ENCODE data around the gene RDH5. TPM values are rescaled to one million over a fixed set of nuclear protein-coding genes. Genes with fewer than 3 reads are reported as not detected.

RDH5 gene
- total RNA-seq, 2 experiments from 2014 or later: 5.1 to 7.0 TPM

DNA sequence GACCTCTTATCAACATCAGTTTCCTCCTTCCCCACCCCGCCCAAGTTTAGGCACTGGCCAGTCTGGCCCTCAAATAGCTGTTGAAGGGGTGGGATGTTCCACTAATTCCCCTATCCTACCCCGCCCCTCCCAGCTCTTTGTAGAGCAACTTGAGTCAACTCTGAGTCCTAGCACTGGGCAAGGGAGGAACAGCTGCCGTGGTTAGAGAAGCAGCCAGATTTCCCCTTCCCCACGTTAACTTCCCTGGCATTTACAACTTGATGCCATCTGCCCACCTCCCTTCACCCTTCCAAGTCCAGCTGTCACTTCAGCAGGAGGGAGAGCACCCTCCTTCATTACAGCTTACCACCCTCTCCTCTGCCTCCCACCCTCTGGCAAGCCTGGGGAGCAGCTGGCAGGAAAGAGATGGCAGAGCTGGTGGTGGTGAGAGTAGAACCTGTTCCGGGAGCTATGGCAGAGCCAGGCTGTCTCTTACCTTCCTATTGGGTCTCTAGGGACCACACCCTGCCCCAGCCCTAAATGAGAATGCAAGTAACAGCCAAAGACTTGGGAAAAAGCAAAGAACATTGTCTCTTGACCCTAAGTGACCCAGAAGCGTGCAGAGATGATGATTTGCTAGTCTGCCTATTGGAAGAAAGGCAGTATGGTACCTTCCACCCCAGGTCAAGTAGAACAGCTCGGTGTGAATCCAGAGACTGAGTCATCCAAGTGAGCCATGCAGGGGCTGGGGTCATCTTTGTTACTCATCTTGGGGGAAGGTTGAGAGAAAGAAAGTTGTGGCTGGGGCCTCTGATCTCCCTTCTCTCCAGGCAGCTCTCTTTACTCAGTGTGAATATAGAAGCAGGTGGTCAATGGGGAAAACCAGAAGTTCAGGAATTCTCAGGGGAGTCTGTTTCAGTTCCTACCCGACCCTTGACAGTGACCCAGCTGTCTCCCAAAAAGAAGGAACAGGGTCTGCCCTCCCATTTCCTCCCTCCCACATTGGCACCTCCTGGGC is 2.9 kb upstream of the RDH5 start:
- intact Hi-C loops (cut with micrococcal nuclease): loop anchor here (1.0 to 5.0 kb wide), 3 partner anchors 12 to 730 kb away; partner anchors contain the start of gene CD63
- H3K4me3 Mint-ChIP-seq: peak overlapping the region; percentile 90
- peaks cover 6% of the 10 kb centered on the region for H3K36me3 Mint-ChIP-seq
- no peaks in the 10 kb centered on the region for H3K9me3 Mint-ChIP-seq
- CTCF ChIA-PET: interaction anchor here (1.0 to 3.9 kb wide), 7 partner anchors 7 to 71 kb away, joined by 3 to 36 read pairs (median 8); partner anchors contain the start of genes CD63 and ITGA7
- DNase-seq: peak; percentile 65
- H3K27me3 Mint-ChIP-seq: peaks cover 2% of the 10 kb centered on the region
- H3K27ac Mint-ChIP-seq: peak overlapping the region; percentile 89
- POLR2A ChIA-PET: interaction anchor here (1.8 to 3.1 kb wide), 2 partner anchors 12 to 100 kb away, joined by 5 to 23 read pairs; partner anchors contain the start of genes CD63 and SARNP
- peaks cover 30% of the 10 kb centered on the region for H3K4me1 Mint-ChIP-seq (ENCODE audit: low read depth)

GRCh38 chr12:55718015-55718414 is 2.2 kb upstream of the RDH5 start:
- Mint-ChIP-seq H3K27ac (peak overlapping the region; percentile 89), H3K9me3 (no peaks in the 10 kb centered on the region), H3K4me3 (peak overlapping the region; percentile 90), H3K27me3 (peaks cover 2% of the 10 kb centered on the region), H3K4me1 (ENCODE audit: low read depth) (peaks cover 30% of the 10 kb centered on the region), H3K36me3 (peaks cover 6% of the 10 kb centered on the region)
- ChIA-PET CTCF (interaction anchor here (1.2 to 3.9 kb wide), 3 partner anchors 12 to 20 kb away, joined by 5 to 36 read pairs (median 11); partner anchors contain the start of gene ITGA7), POLR2A (interaction anchor here (3.1 kb wide), 1 partner anchor 12 kb away, joined by 23 read pairs; the partner anchor contains the start of gene CD63)
- DNase-seq: no peak
- intact Hi-C loops (cut with micrococcal nuclease): loop anchor here (5.0 kb wide), 2 partner anchors 71 to 731 kb away; no protein-coding TSS in a partner anchor

DNA sequence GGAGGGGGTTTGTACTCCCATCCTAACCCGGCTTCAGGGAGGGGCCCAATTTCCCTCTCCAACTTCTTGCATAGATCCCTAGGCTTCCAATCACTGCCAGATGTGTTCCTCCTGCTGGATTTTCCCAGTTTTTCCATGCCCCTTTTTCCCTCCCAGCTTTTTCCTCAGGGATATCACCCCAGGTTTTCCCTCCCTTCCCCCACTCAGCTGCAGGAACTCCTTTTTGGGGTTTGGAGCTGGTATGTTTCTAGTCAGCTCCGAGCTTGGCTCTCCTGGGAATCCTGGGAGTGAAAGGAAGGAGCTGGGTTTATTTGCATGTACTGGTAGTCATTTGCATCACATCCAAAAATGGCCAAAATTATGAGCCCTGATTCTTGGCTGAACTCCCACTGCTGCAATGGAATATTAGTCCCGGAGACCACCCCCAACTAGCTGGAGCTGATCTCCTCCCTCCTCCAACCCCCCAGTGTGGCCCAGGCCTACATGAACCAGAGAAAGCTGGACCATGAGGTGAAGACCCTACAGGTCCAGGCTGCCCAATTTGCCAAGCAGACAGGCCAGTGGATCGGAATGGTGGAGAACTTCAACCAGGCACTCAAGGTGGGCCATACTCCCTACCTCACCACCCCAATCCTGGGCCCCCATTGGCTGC is 1.4 kb upstream of the RDH5 start:
- ChIA-PET POLR2A (interaction anchor here (2.5 kb wide), 1 partner anchor 11 kb away, joined by 12 read pairs; no protein-coding TSS in a partner anchor), CTCF (interaction anchor here (1.2 to 3.9 kb wide), 3 partner anchors 11 to 19 kb away, joined by 5 to 36 read pairs (median 11); partner anchors contain the start of gene ITGA7)
- DNase-seq: no peak
- H3K4me3 Mint-ChIP-seq: no peak overlapping the region
- intact Hi-C loops (cut with micrococcal nuclease): loop anchor here (5.0 kb wide), 2 partner anchors 71 to 731 kb away; no protein-coding TSS in a partner anchor
- H3K27me3 Mint-ChIP-seq: peaks cover 2% of the 10 kb centered on the region
- peak overlapping the region; percentile 54 for H3K27ac Mint-ChIP-seq
- H3K36me3 Mint-ChIP-seq: peaks cover 9% of the 10 kb centered on the region
- peaks cover 30% of the 10 kb centered on the region for H3K4me1 Mint-ChIP-seq (ENCODE audit: low read depth)
- no peaks in the 10 kb centered on the region for H3K9me3 Mint-ChIP-seq

DNA sequence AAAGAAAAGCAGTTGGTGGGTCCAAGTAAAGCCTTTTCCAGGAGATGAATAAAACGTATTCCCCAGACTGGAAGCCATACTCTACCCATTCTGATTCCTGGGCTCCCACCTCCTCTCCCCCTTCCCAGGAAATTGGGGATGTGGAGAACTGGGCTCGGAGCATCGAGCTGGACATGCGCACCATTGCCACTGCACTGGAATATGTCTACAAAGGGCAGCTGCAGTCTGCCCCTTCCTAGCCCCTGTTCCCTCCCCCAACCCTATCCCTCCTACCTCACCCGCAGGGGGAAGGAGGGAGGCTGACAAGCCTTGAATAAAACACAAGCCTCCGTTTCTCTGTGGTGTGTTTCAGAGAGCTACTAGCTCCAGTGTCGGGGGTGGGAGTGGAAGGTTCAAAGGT is 822 bp upstream of the RDH5 start:
- CTCF ChIA-PET: interaction anchor here (0.6 to 2.7 kb wide), 3 partner anchors 11 to 62 kb away, joined by 3 to 11 read pairs (median 7); partner anchors contain the start of gene ITGA7
- peaks cover 9% of the 10 kb centered on the region for H3K36me3 Mint-ChIP-seq
- H3K27me3 Mint-ChIP-seq: peaks cover 2% of the 10 kb centered on the region
- H3K4me1 Mint-ChIP-seq (ENCODE audit: low read depth): peaks cover 30% of the 10 kb centered on the region
- H3K9me3 Mint-ChIP-seq: no peaks in the 10 kb centered on the region
- intact Hi-C loops (cut with micrococcal nuclease): loop anchor here (5.0 kb wide), 2 partner anchors 72 to 732 kb away; no protein-coding TSS in a partner anchor
- no peak for DNase-seq
- H3K4me3 Mint-ChIP-seq: no peak overlapping the region
- no peak overlapping the region for H3K27ac Mint-ChIP-seq
- POLR2A ChIA-PET: interaction anchor here (2.5 kb wide), 1 partner anchor 10 kb away, joined by 12 read pairs; no protein-coding TSS in a partner anchor

- no peak overlapping the region for H3K27ac Mint-ChIP-seq
- H3K27me3 Mint-ChIP-seq: no peaks in the 10 kb centered on the region
- peaks cover 8% of the 10 kb centered on the region for H3K36me3 Mint-ChIP-seq
- CTCF ChIA-PET: interaction anchor here (0.9 to 2.0 kb wide), 7 partner anchors 9 to 75 kb away, joined by 3 to 7 read pairs (median 4); no protein-coding TSS in a partner anchor
- H3K4me1 Mint-ChIP-seq (ENCODE audit: low read depth): peaks cover 28% of the 10 kb centered on the region
- no peak for DNase-seq
- intact Hi-C loops (cut with micrococcal nuclease): no loop called here
- no peak overlapping the region for H3K4me3 Mint-ChIP-seq
- no peaks in the 10 kb centered on the region for H3K9me3 Mint-ChIP-seq
- POLR2A ChIA-PET: interaction anchor here (2.5 kb wide), 1 partner anchor 9 kb away, joined by 12 read pairs; no protein-coding TSS in a partner anchor
Measured at GRCh38 chr12:55720894-55721444, 776 bp downstream of the RDH5 start.

DNA sequence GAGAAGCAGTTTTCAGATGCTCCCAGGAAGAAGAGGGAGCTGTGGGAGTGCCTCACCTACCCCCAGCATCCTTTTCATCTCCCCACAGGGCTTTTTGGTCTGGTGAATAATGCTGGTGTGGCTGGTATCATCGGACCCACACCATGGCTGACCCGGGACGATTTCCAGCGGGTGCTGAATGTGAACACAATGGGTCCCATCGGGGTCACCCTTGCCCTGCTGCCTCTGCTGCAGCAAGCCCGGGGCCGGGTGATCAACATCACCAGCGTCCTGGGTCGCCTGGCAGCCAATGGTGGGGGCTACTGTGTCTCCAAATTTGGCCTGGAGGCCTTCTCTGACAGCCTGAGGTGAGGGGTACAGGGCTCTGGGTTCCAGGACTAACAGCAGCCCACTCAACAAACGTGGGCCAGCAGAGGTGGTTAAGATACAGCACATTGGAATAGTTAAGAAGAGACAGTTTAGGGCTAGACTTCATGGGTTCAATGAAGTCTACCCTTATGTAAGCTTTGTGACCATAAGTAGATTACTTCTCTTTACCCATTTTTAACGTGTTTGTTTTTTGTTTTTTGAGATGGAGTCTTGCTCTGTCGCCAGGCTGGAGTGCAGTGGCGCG is 1.5 kb downstream of the RDH5 start:
- no peaks in the 10 kb centered on the region for H3K27me3 Mint-ChIP-seq
- no peak overlapping the region for H3K27ac Mint-ChIP-seq
- peaks cover 12% of the 10 kb centered on the region for H3K36me3 Mint-ChIP-seq
- POLR2A ChIA-PET: no interaction called here
- H3K9me3 Mint-ChIP-seq: no peaks in the 10 kb centered on the region
- intact Hi-C loops (cut with micrococcal nuclease): no loop called here
- CTCF ChIA-PET: interaction anchor here (1.1 to 2.0 kb wide), 5 partner anchors 13 to 65 kb away, joined by 4 to 8 read pairs (median 4); no protein-coding TSS in a partner anchor
- no peak for DNase-seq
- peaks cover 33% of the 10 kb centered on the region for H3K4me1 Mint-ChIP-seq (ENCODE audit: low read depth)
- H3K4me3 Mint-ChIP-seq: no peak overlapping the region

GRCh38 chr12:55722948-55723347 is 2.8 kb downstream of the RDH5 start:
- CTCF ChIA-PET: interaction anchor here (0.8 to 2.0 kb wide), 3 partner anchors 16 to 217 kb away, joined by 3 to 8 read pairs (median 3); no protein-coding TSS in a partner anchor
- Mint-ChIP-seq H3K4me1 (ENCODE audit: low read depth) (peaks cover 32% of the 10 kb centered on the region), H3K9me3 (no peaks in the 10 kb centered on the region), H3K27me3 (no peaks in the 10 kb centered on the region), H3K36me3 (peaks cover 13% of the 10 kb centered on the region), H3K4me3 (no peak overlapping the region), H3K27ac (no peak overlapping the region)
- no peak for DNase-seq
- intact Hi-C loops (cut with micrococcal nuclease): no loop called here
- POLR2A ChIA-PET: no interaction called here

- Mint-ChIP-seq H3K4me1 (ENCODE audit: low read depth) (peaks cover 25% of the 10 kb centered on the region), H3K4me3 (no peak overlapping the region), H3K27me3 (no peaks in the 10 kb centered on the region), H3K36me3 (peaks cover 10% of the 10 kb centered on the region), H3K9me3 (no peaks in the 10 kb centered on the region), H3K27ac (no peak overlapping the region)
- no peak for DNase-seq
- ChIA-PET CTCF (interaction anchor here (0.8 to 2.3 kb wide), 5 partner anchors 7 to 217 kb away, joined by 3 to 37 read pairs (median 8); partner anchors contain the start of gene BLOC1S1), POLR2A (no interaction called here)
- intact Hi-C loops (cut with micrococcal nuclease): loop anchor here (1.0 kb wide), 1 partner anchor 14 kb away; no protein-coding TSS in a partner anchor
Measured at GRCh38 chr12:55723516-55724225, 3.5 kb downstream of the RDH5 start.

DNA sequence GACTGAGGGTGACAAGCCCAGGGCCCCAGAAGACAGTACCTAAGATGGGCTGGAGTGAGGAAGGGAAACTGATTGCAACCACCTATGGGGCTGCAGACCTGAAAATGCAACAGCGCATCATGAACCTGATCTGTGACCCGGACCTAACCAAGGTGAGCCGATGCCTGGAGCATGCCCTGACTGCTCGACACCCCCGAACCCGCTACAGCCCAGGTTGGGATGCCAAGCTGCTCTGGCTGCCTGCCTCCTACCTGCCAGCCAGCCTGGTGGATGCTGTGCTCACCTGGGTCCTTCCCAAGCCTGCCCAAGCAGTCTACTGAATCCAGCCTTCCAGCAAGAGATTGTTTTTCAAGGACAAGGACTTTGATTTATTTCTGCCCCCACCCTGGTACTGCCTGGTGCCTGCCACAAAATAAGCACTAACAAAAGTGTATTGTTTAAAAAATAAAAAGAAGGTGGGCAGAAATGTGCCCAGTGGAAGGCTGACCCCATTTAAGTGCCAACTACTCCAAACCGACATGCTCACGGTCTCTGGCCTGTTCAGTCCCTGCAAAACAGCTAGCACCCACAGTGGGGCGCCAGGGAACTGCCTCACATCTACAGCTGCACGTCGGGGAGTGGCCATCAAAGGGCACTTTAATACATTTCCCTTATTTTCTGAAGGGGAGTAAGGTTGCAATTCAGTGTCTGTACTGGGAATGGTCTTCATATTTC is 4.2 kb downstream of the RDH5 start:
- Mint-ChIP-seq H3K36me3 (peaks cover 10% of the 10 kb centered on the region), H3K27ac (no peak overlapping the region), H3K4me1 (ENCODE audit: low read depth) (peaks cover 22% of the 10 kb centered on the region), H3K27me3 (no peaks in the 10 kb centered on the region), H3K9me3 (no peaks in the 10 kb centered on the region), H3K4me3 (no peak overlapping the region)
- CTCF ChIA-PET: interaction anchor here (0.9 to 2.3 kb wide), 8 partner anchors 8 to 216 kb away, joined by 3 to 37 read pairs (median 4); partner anchors contain the start of genes BLOC1S1 and ORMDL2
- intact Hi-C loops (cut with micrococcal nuclease): loop anchor here (1.0 kb wide), 1 partner anchor 13 kb away; no protein-coding TSS in a partner anchor
- POLR2A ChIA-PET: interaction anchor here (0.6 to 1.0 kb wide), 2 partner anchors 13 to 14 kb away, joined by 3 to 4 read pairs; no protein-coding TSS in a partner anchor
- DNase-seq: peak; percentile 80

All from activated CD4-positive, alpha-beta memory T cell treated with anti-CD3 and anti-CD28 coated beads for 36 hours (primary cell).